Left renal pelvis (tissue), 4 donors: ENCODE measurements around the gene SEM1. TPM values are rescaled to one million over a fixed set of nuclear protein-coding genes. Genes with fewer than 3 reads are reported as not detected.
"Not testable (repeated sequence)": the region's sequence is repeated elsewhere in the genome, so short reads cannot be mapped to it uniquely, and the experiment has no call there.

Source experiments
- DNase-seq, 4 donors: peaks; one replicate each; pipeline ENCODE4 v3.0.0-alpha.2; 2013; ENCODE audit warnings: low read depth in 4 of 4, low spot score in 3 of 4
- polyA plus RNA-seq, 4 donors: library from polyadenylated mRNA; unstranded; fragments of 120-200 nt; gene quantifications; one replicate each; pipeline ENCODE4 v1.2.1, GENCODE V29; 2013; ENCODE audit not compliant: insufficient read length in 4 of 4

SEM1 gene
- polyA plus RNA-seq, 4 donors = 178 to 219 (median 199) TPM

DNA sequence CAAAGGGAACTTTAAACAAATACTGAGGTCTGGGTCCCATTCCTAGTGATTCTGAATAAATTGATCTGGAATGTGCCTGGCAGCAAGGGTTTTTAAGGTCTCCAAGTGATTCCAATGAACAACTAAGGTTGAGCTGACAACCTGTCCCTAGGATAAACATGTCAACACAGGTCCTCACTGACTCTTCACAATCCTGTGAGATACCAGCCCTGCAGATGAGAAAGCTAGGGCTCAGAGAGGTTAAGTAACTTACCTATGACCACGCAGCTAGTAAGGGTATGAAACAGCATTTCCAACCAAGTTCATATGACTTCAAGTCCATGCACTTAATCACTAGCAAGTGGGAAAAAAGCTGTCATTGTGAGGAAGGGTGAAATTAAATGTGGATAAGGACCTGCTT, 44.0 kb downstream of the SEM1 start:
- no peak for DNase-seq

DNA sequence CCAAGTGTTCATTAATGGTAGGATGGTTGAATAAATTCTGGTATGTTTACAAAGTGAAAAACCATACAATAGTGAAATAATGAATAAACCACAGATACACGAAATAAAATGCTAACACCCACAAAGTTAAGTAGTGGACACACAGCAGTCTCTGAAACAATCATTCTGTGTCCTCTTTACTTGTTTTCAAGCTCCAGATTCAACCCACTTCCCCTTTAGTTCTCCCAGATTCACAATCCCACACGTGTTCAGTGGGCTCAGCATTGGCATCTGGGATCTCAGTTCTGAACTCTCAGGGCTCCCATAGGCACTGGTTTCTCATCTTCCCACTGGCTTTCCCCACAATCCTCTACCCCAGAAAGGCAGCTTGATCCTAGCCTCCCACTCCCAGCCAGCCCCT, 44.9 kb downstream of the SEM1 start:
- DNase-seq = no peak

DNA sequence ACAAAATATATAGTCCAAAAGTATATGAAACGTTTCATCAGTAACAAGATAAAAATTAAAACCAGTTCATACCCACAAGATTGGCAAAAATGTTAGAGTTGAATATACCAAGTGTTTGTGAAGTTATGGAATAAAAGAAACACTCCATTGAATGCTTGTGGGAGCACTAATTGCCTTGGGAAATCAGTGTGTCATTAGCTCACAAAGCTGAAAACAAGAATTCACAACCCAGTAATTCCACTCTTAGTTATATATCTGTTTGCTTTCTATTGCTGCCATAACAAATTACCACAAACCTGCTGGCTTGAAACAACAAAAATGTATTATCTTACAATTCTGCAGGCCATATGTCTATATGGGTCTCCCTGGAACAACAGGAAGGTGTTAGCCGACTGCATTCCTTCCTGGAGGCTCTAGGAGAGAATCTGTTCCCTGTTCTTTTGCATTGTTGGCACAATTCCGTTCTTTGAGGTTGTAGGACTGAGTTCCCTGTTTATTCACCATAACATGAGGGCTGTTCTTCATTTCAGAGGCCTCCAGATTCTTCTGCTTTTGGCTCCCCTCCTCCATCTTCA, 45.7 kb downstream of the SEM1 start:
- DNase-seq = no peak

DNA sequence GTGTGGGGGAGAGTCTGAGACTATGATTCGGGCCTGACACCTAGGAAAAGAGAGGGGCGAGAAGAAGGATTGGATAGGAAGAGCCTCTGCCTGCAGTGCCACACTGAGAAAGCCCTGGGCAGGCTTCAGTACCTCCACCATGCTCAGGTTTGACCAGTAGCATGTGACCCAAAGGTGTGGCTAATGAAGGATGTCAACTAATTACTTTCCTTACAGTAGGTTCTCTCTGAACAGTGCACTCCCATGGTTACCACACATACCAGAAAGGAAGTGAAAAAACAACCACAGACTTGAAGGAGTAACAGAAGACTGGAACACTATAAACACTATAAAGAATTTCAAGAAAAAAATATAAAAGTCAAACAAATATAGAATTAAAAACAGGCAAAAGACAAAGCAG, 46.2 kb downstream of the SEM1 start:
- DNase-seq = no peak

DNA sequence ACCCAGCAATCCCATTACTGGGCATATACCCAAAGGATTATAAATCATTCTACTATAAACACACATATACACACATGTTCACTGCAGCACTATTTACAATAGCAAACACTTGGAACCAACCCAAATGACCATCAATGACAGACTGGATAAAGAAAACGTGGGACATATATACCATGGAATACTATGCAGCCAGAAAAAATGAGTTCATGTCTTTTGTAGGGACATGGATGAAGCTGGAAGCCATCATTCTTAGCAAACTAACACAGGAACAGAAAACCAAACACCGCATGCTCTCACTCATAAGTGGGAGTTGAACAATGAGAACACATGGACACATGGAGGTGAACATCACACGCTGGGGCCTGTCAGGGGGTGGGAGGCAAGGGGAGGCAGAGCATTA, 47.5 kb downstream of the SEM1 start:
- DNase-seq = not testable (repeated sequence)

DNA sequence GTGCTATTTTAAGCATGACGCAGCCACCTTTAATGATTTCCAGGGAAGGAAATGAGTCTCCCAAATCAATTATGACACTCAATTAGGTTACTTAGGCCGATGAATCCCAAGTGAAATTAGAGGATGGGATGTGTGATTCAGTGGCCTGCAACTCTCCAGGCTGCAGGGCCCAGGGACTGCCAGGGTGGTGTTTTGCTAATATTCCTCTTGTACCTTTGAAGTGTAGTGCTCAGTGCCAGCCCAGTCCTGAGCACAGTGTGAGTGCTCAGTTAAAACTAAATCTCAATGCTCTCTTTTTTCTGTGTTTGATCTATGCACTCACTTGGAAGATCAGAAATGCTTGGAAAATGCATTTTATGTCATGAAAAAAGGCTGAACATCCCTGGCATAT, 51.6 kb downstream of the SEM1 start:
- DNase-seq = no peak

DNA sequence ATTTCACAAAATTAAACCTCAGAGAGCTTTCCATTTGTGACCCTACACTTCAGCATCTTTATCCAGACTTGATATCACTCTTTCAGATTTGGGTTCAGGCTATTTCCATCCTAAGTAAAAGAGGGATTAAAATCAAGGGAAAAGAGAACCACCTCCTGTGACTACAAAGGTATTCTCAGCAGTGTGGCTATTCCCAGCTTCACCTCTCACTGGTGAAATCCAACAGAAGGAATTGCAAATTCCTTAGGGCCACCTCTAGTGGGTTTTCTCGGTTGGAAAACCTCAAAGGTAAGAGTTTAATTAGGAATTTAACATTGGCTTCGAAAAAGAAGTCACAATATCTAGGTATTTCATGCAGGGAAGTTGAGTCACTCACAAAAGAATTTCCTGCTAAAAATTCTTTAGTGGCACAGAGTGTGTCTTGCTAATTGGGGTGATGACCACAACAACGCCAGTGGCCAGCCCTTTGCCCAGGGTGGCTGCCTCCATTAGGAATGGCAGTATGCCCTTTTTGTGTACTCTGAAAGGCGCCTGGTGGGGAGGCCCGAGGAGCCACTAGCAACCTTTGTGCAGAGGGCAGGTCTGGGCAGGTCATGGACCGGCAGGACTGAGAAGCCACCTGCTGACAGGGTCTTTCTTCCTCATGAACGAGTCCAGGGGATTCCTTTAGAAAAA, 52.2 kb downstream of the SEM1 start:
- no peak for DNase-seq

DNA sequence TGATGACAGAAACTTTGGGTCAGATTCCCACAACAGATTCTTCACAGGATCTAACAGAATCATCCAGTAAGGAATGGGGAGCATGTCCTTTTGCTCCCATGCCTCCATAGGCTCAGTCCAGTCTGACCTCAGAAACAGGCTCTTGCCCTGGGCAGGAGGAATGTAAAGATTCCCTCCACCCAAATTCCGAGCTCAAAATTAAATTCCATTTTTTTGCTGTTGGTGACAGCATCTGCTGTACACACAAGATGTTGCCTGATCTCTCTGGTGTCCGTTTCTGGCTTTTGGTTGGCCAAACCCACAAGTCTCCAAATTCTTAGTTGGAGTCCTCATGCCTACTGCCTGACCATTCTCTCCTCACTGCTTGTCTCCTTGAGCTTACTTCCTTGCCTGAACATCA, 53.7 kb downstream of the SEM1 start:
- DNase-seq = no peak

DNA sequence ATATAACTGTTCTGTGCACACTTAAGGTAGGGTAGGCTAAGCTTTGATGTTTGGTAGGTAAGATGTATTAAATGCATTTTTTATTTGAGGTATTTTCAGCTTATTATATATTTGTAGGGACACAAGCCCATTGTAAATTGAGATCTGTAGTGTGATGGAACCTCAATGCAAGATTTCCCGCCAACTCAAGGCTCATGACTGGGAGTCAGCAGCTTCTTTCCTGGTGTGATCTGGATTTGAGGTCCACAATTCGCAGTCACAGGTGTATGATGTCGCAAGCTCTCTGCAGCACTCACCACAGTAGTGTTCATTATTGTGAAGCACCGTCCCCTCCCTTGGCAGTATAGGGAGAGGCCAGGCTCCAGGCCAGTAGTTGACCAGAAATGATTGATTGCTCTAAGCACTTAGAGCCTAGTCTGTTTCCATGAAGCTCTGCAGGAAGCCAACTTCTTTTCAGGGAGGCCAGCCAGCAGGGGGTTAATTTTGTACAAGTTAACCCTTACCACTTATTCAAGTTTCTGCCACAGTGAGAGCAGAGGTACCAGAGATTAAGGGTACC, 54.9 kb downstream of the SEM1 start:
- no peak for DNase-seq

DNA sequence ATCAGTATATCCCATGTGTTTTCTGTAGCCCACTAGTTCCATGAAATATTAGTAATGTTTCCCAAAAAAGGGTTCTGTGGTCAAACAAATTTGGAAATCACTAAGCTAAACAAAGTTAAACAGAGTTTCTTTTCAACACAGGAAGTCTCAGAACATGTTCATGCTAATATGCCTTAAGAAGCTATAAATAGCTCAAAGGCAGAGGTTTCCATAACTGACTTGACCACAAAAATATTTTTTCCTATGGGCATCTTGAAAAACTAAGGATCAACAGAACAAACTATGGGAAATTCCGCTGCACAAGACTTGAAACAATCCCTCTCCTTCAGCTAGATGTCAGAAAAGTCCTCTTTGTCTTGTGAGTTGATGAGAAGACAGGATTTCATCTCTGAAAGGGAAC, 59.7 kb downstream of the SEM1 start:
- no peak for DNase-seq

DNA sequence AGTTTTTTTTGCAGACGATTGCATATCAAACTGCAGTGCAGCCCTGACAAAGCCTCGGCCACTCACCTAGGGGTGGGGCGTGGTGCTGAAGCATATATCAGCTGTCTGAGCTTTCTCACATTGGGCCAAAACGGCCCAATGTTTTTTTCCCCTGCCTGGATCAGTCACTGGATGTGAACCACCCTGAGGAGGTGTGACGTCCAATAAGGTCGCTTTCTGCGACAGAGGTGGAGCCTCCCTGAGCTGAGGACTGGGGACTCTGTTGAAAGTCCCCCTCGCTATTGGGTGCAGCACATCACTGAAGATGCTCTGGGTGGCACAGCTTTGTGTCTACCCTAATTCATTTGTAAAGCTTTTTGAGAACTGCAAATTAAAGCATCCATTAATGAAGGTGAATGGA, 60.9 kb downstream of the SEM1 start:
- DNase-seq = no peak

DNA sequence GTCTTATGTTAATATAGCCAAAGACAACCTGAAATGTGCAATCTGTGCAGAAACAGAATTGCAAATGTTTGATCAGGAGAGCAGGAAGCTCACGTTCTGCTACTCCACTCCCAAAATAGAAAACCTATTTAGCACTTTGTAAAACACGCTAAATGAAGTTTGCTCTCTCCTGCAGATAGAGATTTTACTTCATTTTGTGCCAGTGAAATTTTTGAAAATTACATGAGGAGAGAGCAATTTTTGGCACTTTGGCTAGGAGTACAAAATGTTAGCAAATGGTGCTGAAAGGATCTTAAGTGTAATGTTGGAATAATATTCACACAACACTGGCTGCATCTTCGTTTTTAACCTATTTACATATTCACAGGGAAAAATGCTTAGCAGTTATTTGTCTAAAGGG, 61.9 kb downstream of the SEM1 start:
- DNase-seq = no peak

DNA sequence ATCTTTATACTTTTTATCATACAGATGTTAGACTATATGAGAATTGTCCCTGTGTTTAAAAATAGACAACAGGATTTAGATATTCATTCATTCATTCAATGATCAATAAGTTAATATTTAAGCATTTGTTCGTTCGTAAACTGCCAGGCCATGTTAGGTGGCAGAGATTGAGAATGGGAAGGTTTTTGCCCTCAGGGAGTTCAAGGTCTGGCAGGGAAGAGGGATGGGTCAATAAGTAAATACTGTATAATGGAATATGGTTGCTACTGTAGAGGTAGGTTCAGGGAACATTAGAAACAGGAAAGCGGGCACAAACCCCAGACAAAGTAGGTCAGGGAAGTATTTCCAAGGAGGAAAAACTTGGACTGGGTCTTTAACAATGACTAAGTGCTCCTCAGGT, 64.6 kb downstream of the SEM1 start:
- DNase-seq = no peak

DNA sequence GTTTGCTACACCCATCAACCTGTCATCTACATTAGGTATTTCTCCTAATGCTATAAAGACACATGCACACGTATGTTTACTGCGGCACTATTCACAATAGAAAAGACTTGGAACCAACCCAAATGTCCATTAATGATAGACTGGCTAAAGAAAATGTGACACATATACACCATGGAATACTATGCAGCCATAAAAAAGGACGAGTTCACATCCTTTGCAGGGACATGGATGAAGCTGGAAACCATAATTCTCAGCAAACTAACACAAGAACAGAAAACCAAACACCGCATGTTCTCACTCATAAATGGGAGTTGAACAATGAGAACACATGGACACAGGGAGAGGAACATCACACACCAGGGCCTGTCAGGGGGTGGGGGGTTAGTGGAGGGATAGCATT, 66.2 kb downstream of the SEM1 start:
- DNase-seq = not testable (repeated sequence)

DNA sequence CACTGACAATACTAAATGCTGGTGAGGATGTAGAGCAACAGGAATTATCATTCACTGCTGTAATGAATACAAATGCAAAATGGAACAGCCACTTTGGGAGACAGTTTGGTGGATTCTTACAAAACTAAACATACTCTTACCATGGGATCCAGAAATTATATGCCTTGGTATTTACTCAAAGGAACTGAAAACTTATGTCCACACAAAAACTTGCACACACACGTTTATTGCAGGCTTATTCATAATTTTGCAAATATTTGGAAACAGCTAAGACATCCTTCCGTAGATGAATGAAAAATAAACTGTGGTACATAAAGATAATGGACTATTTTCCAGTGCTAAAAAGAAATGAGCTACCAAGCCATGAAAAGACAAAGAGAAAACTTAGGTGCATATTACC, 69.6 kb downstream of the SEM1 start:
- no peak for DNase-seq
